ENCODE results near the gene GNA14. TPM values are rescaled to one million over a fixed set of nuclear protein-coding genes. Genes with fewer than 3 reads are reported as not detected.
"Not testable (repeated sequence)": the region's sequence is repeated elsewhere in the genome, so short reads cannot be mapped to it uniquely, and the experiment has no call there.

GNA14 gene
- total RNA-seq (2014; rRNA removed; shearing (Covaris generic); ENCODE audit: low replicate concordance): not detected in 2 replicates

DNA sequence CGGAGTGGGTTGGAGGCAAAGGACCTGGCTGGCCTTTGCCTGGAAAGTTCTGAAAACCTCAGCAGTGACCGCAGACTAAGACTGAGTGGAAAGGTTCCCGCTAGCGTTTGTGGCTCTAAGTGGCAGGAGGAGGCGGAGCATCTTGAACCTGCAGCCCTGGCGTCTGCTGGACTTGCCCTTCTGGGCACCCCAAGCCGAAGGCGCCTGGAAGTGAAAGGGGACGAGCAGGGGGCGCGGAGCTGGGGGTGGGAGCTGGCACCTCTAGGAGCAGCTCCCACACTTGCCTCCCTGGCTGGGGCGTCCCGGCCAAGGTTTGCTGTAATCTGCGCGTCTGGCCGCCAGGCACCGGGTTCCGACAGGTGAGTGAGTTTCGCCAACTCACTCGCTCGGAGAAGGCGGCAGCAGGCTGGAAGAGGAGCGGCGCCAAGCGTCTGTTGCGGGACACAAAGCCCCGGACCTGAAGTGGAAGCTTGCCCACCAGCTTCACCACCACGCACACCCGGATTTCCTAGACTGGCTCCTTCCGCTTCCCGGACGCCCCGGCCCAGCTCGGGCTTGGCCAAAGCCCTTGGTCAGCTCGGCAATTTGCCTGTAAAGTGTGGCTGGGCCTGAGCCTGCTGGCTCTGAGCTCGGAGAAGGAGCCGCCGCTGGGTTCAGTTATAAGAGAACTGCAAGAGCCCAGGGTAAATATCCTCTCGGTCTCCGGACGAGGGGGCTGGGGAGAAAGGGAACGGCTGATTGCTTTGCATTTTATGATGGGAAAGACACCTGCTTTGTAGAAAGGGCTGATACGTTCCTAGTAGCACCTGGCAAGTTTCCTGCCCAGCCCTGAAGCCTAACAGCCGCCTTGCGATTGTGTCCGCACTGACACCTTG is at the start of gene GNA14:
Gene GNA14, minus strand, starts transcription at position 89 of the 875 bp plus-strand sequence. CDS start 529 bp downstream, outside the sequence.
- no peaks in the 10 kb centered on the region for H3K79me2 ChIP-seq (ENCODE audit: low read length)
- no peak within 1 kb of the TSS for H3K9ac ChIP-seq (ENCODE audit: low read length)
- H3K27ac ChIP-seq (ENCODE audit: low read length): no peak within 1 kb of the TSS
- H3K9me2 ChIP-seq (replicated peaks; ENCODE audit: insufficient read depth, low read length): no peaks in the 10 kb centered on the region
- H2AFZ ChIP-seq (ENCODE audit: low read length): no peak within 1 kb of the TSS
- H4K20me1 ChIP-seq (ENCODE audit: insufficient read depth, low read depth, low read length): no peaks in the 10 kb centered on the region
- H3K4me2 ChIP-seq (ENCODE audit: low read depth, low read length, poor library complexity, severe bottlenecking): no peak within 1 kb of the TSS
- no peaks in the 10 kb centered on the region for H3K27me3 ChIP-seq (ENCODE audit: low read length)
- no peaks in the 10 kb centered on the region for H3K36me3 ChIP-seq (ENCODE audit: insufficient read depth, low read length)
- no peak for DNase-seq
- H3K9me3 ChIP-seq (ENCODE audit: low read length): no peaks in the 10 kb centered on the region
- H3K4me1 ChIP-seq (ENCODE audit: low read length): no peaks in the 10 kb centered on the region
- H3K4me3 ChIP-seq (ENCODE audit: low read length): no peak within 1 kb of the TSS

DNA sequence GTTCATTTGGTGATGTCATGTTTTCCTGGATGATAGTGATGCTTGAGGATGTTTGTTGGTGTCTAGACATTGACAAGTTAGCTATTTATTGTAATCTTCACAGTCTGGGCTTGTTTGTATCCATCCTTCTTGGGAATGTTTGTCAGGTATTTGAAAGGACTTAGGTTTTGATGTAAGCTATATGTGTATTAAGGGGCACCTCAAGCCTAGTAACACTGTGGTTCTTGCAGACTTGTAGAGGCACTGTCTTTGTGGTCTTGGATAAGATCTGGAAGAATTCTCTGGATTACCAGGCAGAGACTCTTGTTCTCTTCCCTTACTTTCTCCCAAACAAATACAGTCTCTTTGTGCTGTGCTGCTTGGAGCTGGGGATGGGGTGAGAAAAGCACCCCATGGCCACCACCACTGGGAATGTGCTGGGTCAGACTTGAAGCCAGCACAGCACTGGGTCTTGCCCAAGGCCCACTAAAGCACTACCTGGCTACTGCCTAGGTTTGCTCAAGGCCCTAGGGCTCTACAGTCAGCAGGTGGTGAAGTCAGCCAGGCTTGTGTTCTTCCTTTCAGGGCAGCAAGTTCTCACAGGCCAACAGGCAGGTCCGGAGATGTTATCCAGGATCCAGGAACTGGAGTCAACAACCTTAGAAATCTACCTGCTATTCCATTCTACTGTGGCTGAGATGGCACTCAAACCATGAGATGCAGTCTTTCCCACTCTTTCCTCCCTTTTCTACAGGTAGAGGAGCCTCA is 49.3 kb upstream of the GNA14 start:
- no peaks in the 10 kb centered on the region for H3K27me3 ChIP-seq (ENCODE audit: low read length)
- no peaks in the 10 kb centered on the region for H4K20me1 ChIP-seq (ENCODE audit: insufficient read depth, low read depth, low read length)
- DNase-seq: no peak
- H3K4me2 ChIP-seq (ENCODE audit: low read depth, low read length, poor library complexity, severe bottlenecking): no peak overlapping the region
- H3K27ac ChIP-seq (ENCODE audit: low read length): no peak overlapping the region
- no peak overlapping the region for H2AFZ ChIP-seq (ENCODE audit: low read length)
- peaks cover 6% of the 10 kb centered on the region; the same call in 1 of the 2 replicates for H3K4me1 ChIP-seq (ENCODE audit: low read length)
- no peaks in the 10 kb centered on the region for H3K9me3 ChIP-seq (ENCODE audit: low read length)
- no peaks in the 10 kb centered on the region for H3K79me2 ChIP-seq (ENCODE audit: low read length)
- no peaks in the 10 kb centered on the region for H3K36me3 ChIP-seq (ENCODE audit: insufficient read depth, low read length)
- H3K9me2 ChIP-seq (replicated peaks; ENCODE audit: insufficient read depth, low read length): no peaks in the 10 kb centered on the region
- H3K9ac ChIP-seq (ENCODE audit: low read length): no peak overlapping the region
- H3K4me3 ChIP-seq (ENCODE audit: low read length): no peak overlapping the region

GRCh38 chr9:77690723-77691122 is 42.6 kb upstream of the GNA14 start:
- H3K4me2 ChIP-seq (ENCODE audit: low read depth, low read length, poor library complexity, severe bottlenecking); DNase-seq; H3K36me3 ChIP-seq (ENCODE audit: insufficient read depth, low read length); H3K9ac ChIP-seq (ENCODE audit: low read length); H4K20me1 ChIP-seq (ENCODE audit: insufficient read depth, low read depth, low read length); H3K9me3 ChIP-seq (ENCODE audit: low read length); H3K9me2 ChIP-seq (replicated peaks; ENCODE audit: insufficient read depth, low read length); H2AFZ ChIP-seq (ENCODE audit: low read length); H3K79me2 ChIP-seq (ENCODE audit: low read length); H3K27me3 ChIP-seq (ENCODE audit: low read length); H3K27ac ChIP-seq (ENCODE audit: low read length); H3K4me3 ChIP-seq (ENCODE audit: low read length): not testable (repeated sequence)
- H3K4me1 ChIP-seq (ENCODE audit: low read length): peaks cover 12% of the 10 kb centered on the region

DNA sequence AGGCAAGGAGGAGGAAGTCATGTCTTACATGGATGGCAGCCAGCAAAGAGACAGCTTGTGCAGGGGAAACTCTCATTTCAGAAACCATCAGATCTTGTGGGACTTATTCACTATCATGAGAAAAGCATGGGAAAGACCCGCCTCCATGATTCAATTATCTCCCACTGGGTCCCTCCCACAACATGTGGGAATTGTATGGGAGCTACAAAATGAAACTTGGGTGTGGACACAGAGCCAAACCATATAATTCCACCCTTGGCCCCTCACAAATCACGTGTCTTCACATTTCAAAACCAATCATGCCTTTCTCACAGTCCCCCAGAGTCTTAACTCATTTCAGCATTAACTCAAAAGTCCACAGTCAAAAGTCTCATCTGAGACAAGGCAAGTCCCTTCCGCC is 42.0 kb upstream of the GNA14 start:
- not testable (repeated sequence) for H4K20me1 ChIP-seq (ENCODE audit: insufficient read depth, low read depth, low read length); H3K27ac ChIP-seq (ENCODE audit: low read length); H2AFZ ChIP-seq (ENCODE audit: low read length); DNase-seq; H3K27me3 ChIP-seq (ENCODE audit: low read length); H3K9me2 ChIP-seq (replicated peaks; ENCODE audit: insufficient read depth, low read length); H3K4me3 ChIP-seq (ENCODE audit: low read length); H3K4me2 ChIP-seq (ENCODE audit: low read depth, low read length, poor library complexity, severe bottlenecking); H3K79me2 ChIP-seq (ENCODE audit: low read length); H3K9me3 ChIP-seq (ENCODE audit: low read length); H3K36me3 ChIP-seq (ENCODE audit: insufficient read depth, low read length); H3K9ac ChIP-seq (ENCODE audit: low read length)
- H3K4me1 ChIP-seq (ENCODE audit: low read length): peaks cover 12% of the 10 kb centered on the region

- not testable (repeated sequence) for H3K4me1 ChIP-seq (ENCODE audit: low read length); H3K27ac ChIP-seq (ENCODE audit: low read length); DNase-seq; H3K9ac ChIP-seq (ENCODE audit: low read length); H3K4me2 ChIP-seq (ENCODE audit: low read depth, low read length, poor library complexity, severe bottlenecking); H2AFZ ChIP-seq (ENCODE audit: low read length); H4K20me1 ChIP-seq (ENCODE audit: insufficient read depth, low read depth, low read length); H3K27me3 ChIP-seq (ENCODE audit: low read length); H3K9me2 ChIP-seq (replicated peaks; ENCODE audit: insufficient read depth, low read length); H3K4me3 ChIP-seq (ENCODE audit: low read length); H3K9me3 ChIP-seq (ENCODE audit: low read length); H3K36me3 ChIP-seq (ENCODE audit: insufficient read depth, low read length); H3K79me2 ChIP-seq (ENCODE audit: low read length)
Measured at GRCh38 chr9:77687737-77688136, 39.6 kb upstream of the GNA14 start.

DNA sequence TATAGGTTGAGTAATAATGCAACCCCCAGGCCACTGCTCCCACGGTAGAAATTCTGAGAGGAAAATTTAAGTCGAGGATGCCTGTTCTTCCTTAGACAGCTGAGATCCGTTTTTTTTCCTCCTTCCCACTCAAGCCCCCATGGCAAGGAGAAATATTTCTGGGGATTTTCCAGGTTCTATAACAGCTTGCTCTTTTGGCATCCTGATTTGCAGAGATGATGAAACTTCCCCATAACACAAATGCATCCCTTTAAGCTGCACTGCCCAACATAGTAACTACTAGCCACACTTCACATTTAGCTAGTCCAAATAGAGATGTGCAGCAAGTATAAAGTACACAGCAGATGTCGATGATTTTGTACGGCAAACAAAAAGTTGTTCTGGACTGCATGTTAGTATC is 32.5 kb upstream of the GNA14 start:
- H3K4me2 ChIP-seq (ENCODE audit: low read depth, low read length, poor library complexity, severe bottlenecking): no peak overlapping the region
- H2AFZ ChIP-seq (ENCODE audit: low read length): no peak overlapping the region
- H3K4me1 ChIP-seq (ENCODE audit: low read length): no peaks in the 10 kb centered on the region
- H3K9me2 ChIP-seq (replicated peaks; ENCODE audit: insufficient read depth, low read length): no peaks in the 10 kb centered on the region
- no peaks in the 10 kb centered on the region for H3K9me3 ChIP-seq (ENCODE audit: low read length)
- H3K36me3 ChIP-seq (ENCODE audit: insufficient read depth, low read length): no peaks in the 10 kb centered on the region
- no peak overlapping the region for H3K9ac ChIP-seq (ENCODE audit: low read length)
- no peaks in the 10 kb centered on the region for H4K20me1 ChIP-seq (ENCODE audit: insufficient read depth, low read depth, low read length)
- H3K4me3 ChIP-seq (ENCODE audit: low read length): no peak overlapping the region
- H3K27ac ChIP-seq (ENCODE audit: low read length): no peak overlapping the region
- H3K79me2 ChIP-seq (ENCODE audit: low read length): no peaks in the 10 kb centered on the region
- DNase-seq: no peak
- H3K27me3 ChIP-seq (ENCODE audit: low read length): no peaks in the 10 kb centered on the region

GRCh38 chr9:77679661-77680368 is 31.7 kb upstream of the GNA14 start:
- H3K4me2 ChIP-seq (ENCODE audit: low read depth, low read length, poor library complexity, severe bottlenecking): no peak overlapping the region
- no peak overlapping the region for H3K9ac ChIP-seq (ENCODE audit: low read length)
- H3K27me3 ChIP-seq (ENCODE audit: low read length): no peaks in the 10 kb centered on the region
- H3K9me2 ChIP-seq (replicated peaks; ENCODE audit: insufficient read depth, low read length): no peaks in the 10 kb centered on the region
- H3K9me3 ChIP-seq (ENCODE audit: low read length): no peaks in the 10 kb centered on the region
- no peak for DNase-seq
- no peaks in the 10 kb centered on the region for H3K36me3 ChIP-seq (ENCODE audit: insufficient read depth, low read length)
- no peak overlapping the region for H3K4me3 ChIP-seq (ENCODE audit: low read length)
- H3K4me1 ChIP-seq (ENCODE audit: low read length): no peaks in the 10 kb centered on the region
- no peaks in the 10 kb centered on the region for H4K20me1 ChIP-seq (ENCODE audit: insufficient read depth, low read depth, low read length)
- H3K27ac ChIP-seq (ENCODE audit: low read length): no peak overlapping the region
- no peak overlapping the region for H2AFZ ChIP-seq (ENCODE audit: low read length)
- H3K79me2 ChIP-seq (ENCODE audit: low read length): no peaks in the 10 kb centered on the region

DNA sequence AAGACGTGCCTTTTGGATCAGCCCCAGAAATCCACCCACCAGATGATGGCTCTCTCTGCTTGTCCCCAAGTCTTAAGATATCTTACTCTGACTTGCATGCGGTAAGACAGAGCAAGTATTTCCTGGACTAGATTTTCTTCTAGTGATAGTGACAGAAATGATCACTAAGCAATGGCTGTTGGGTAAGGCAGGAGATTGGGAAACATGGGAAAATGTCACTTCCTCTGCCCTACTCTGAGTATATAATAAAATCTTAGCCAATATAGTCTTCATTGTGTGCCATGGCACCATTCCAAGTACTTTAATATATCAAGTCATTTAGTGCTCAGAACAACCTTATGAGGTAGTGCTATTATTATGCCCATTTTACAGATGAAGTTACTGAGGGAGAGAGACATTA is 31.0 kb upstream of the GNA14 start:
- Histone ChIP-seq H3K4me1 (ENCODE audit: low read length) (no peaks in the 10 kb centered on the region), H4K20me1 (ENCODE audit: insufficient read depth, low read depth, low read length) (no peaks in the 10 kb centered on the region), H3K9me3 (ENCODE audit: low read length) (no peaks in the 10 kb centered on the region)

More for the DNA sequence above, 31.0 kb upstream of the GNA14 start:
- no peak overlapping the region for H3K9ac ChIP-seq (ENCODE audit: low read length)
- H3K4me3 ChIP-seq (ENCODE audit: low read length): no peak overlapping the region
- H3K79me2 ChIP-seq (ENCODE audit: low read length): no peaks in the 10 kb centered on the region
- no peaks in the 10 kb centered on the region for H3K9me2 ChIP-seq (replicated peaks; ENCODE audit: insufficient read depth, low read length)
- no peaks in the 10 kb centered on the region for H3K36me3 ChIP-seq (ENCODE audit: insufficient read depth, low read length)
- no peak overlapping the region for H3K4me2 ChIP-seq (ENCODE audit: low read depth, low read length, poor library complexity, severe bottlenecking)
- no peaks in the 10 kb centered on the region for H3K27me3 ChIP-seq (ENCODE audit: low read length)
- H3K27ac ChIP-seq (ENCODE audit: low read length): no peak overlapping the region
- no peak for DNase-seq
- no peak overlapping the region for H2AFZ ChIP-seq (ENCODE audit: low read length)

All from Karpas-422 (cell line).